Measurements from ENCODE around the gene MIEF2. TPM values are rescaled to one million over a fixed set of nuclear protein-coding genes. Genes with fewer than 3 reads are reported as not detected.

MIEF2 gene
- total and polyA plus RNA-seq, 2 donors (not counting 3 experiments of a cell fraction or from before 2014, with no cell fraction given), result 8.3 to 22.7 TPM

DNA sequence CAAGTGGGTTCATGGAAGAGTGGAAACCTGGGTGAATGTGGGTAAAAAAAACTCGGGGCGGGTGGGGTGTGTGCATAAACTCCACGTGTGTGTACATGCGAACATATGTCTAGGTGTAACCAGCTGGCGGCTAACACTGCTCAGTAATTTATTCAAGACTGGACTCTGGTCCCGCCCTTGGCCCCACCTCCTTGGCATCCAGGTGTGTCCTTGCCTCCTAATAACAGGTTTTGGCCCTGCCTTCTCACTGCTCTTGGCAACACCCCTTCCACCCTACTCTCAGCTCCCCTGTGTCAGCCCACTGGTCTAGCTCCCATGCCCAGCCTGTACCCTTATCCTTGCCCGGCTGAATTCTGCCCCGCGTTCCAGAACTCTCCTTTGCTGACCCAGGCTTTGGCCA is 10.2 kb upstream of the MIEF2 start:
- no peaks in the 10 kb centered on the region for H3K9me3 ChIP-seq (replicated peaks; ENCODE audit: control insufficient read depth, insufficient read depth, low read length)
- H4K20me1 ChIP-seq (replicated peaks; ENCODE audit: control insufficient read depth, extremely low read depth, insufficient read depth, low read length), result no peaks in the 10 kb centered on the region
- TF ChIP-seq EZH2 (IDR thresholded peaks at IDR 0.05; ENCODE audit: borderline replicate concordance, low read depth, low read length, severe bottlenecking) (no peak), JUN (IDR thresholded peaks at IDR 0.05; ENCODE audit: borderline replicate concordance, insufficient read depth, insufficient read length, low read depth) (no peak), FOS (IDR thresholded peaks at IDR 0.05; ENCODE audit: borderline replicate concordance, insufficient read depth, low read length) (no peak), GATA2 (IDR thresholded peaks at IDR 0.05; ENCODE audit: insufficient read depth, insufficient read length, low read depth, low read length) (no peak), MYC (IDR thresholded peaks at IDR 0.05; ENCODE audit: low read depth, low read length) (no peak), POLR2A (IDR thresholded peaks at IDR 0.05; ENCODE audit: low read depth, low read length) (no peak), POLR2AphosphoS5 (IDR thresholded peaks at IDR 0.05; ENCODE audit: insufficient read depth, low read depth, low read length) (no peak)
- TF ChIP-seq, protein P1, sequence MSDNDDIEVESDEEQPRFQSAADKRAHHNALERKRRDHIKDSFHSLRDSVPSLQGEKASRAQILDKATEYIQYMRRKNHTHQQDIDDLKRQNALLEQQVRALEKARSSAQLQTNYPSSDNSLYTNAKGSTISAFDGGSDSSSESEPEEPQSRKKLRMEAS (IDR thresholded peaks at IDR 0.05; ENCODE audit: insufficient read depth, insufficient read length), result no peak
- TF ChIP-seq, protein P2, sequence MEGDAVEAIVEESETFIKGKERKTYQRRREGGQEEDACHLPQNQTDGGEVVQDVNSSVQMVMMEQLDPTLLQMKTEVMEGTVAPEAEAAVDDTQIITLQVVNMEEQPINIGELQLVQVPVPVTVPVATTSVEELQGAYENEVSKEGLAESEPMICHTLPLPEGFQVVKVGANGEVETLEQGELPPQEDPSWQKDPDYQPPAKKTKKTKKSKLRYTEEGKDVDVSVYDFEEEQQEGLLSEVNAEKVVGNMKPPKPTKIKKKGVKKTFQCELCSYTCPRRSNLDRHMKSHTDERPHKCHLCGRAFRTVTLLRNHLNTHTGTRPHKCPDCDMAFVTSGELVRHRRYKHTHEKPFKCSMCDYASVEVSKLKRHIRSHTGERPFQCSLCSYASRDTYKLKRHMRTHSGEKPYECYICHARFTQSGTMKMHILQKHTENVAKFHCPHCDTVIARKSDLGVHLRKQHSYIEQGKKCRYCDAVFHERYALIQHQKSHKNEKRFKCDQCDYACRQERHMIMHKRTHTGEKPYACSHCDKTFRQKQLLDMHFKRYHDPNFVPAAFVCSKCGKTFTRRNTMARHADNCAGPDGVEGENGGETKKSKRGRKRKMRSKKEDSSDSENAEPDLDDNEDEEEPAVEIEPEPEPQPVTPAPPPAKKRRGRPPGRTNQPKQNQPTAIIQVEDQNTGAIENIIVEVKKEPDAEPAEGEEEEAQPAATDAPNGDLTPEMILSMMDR (IDR thresholded peaks at IDR 0.05; ENCODE audit: extremely low read depth in 1 of 2, insufficient read depth in 1 of 2, low read depth in 1 of 2, low read length in 2 of 2), result no peak
- no TSS peak for BruUV-seq (replicated peaks)
- dilution Hi-C loops (cut with MboI; ENCODE audit: extremely low pct_ligation_motif_present, low sequenced_read_pairs), result no loop called here
- no peaks in the 10 kb centered on the region for H3K27me3 ChIP-seq (ENCODE audit: control insufficient read depth in 2 of 2, insufficient read depth in 2 of 2, low read length in 2 of 2)
- H3K9me1 ChIP-seq (replicated peaks; ENCODE audit: control insufficient read depth, extremely low read depth, insufficient read depth, low read length), result no peaks in the 10 kb centered on the region
- no peaks in the 10 kb centered on the region for H3K79me2 ChIP-seq (ENCODE audit: control insufficient read depth, insufficient read depth, low read length)
- FAIRE-seq (no peak), DNase-seq (ENCODE audit: low read depth, low spot score) (no peak)
- H3K9ac ChIP-seq (replicated peaks; ENCODE audit: extremely low read depth, insufficient read depth, low read length), result no peak overlapping the region
- H3K27ac ChIP-seq (ENCODE audit: insufficient read depth, low read depth, low read length), result no peak overlapping the region
- H3K4me2 ChIP-seq (ENCODE audit: insufficient read depth, low read length), result no peak overlapping the region
- H3K4me3 ChIP-seq (replicated peaks in 1 of 3; ENCODE audit: insufficient read depth in 1 of 3, low read depth in 1 of 3, low read length in 3 of 3), result no peak overlapping the region
- intact Hi-C loops (cut with micrococcal nuclease), result no loop called here
- ChIA-PET POLR2A (no interaction called here), CTCF (no interaction called here)
- H3K4me1 ChIP-seq (ENCODE audit: control insufficient read depth, extremely low read depth, insufficient read depth, low read length), result peaks cover 23% of the 10 kb centered on the region
- H3K36me3 ChIP-seq (ENCODE audit: control insufficient read depth in 2 of 2, extremely low read depth in 1 of 2, insufficient read depth in 2 of 2, low read length in 2 of 2), result peaks cover 15 to 65% of the 10 kb centered on the region in 2 experiments
- H2AFZ ChIP-seq (ENCODE audit: low read depth, low read length), result no peak overlapping the region
